Motor neuron (in vitro differentiated cells): ENCODE measurements around the gene RUFY1. TPM values are rescaled to one million over a fixed set of nuclear protein-coding genes. Genes with fewer than 3 reads are reported as not detected.
"Not testable (repeated sequence)": the region's sequence is repeated elsewhere in the genome, so short reads cannot be mapped to it uniquely, and the experiment has no call there.

ENCODE experiments used
- ATAC-seq, 8 experiments: fragments of 200-7000 bp; cut with Tn5 transposase; replicated peaks in 6 of 8; 2 replicates each; pipeline ENCODE4 v1.8.0; 2021; ENCODE audit warnings: mild to moderate bottlenecking in 8 of 8, moderate library complexity in 8 of 8
- H3K27ac ChIP-seq, 2 donors: fragments of 250-450 bp; sonication (Bioruptor Pico); 2 replicates each; pipeline ENCODE4 v1.9.0; 2021; ENCODE audit warnings: antibody characterized with exemption in 2 of 2, mild to moderate bottlenecking in 2 of 2, moderate library complexity in 1 of 2
- H3K4me1 ChIP-seq, 2 donors: fragments of 250-450 bp; sonication (Bioruptor Pico); replicated peaks in 1 of 2; 2 replicates each; pipeline ENCODE4 v1.6.1; 2021; ENCODE audit warnings: antibody characterized with exemption in 2 of 2, mild to moderate bottlenecking in 2 of 2, moderate library complexity in 1 of 2
- H3K4me3 ChIP-seq, 5 donors: fragments of 250-450 bp; sonication (Bioruptor Pico); 2 replicates each; pipeline ENCODE4 v1.9.0; 2021; ENCODE audit warnings: antibody characterized with exemption in 5 of 5, mild to moderate bottlenecking in 5 of 5, moderate library complexity in 4 of 5
- WGBS, 10 experiments: fragments of 450-650 bp; shearing (Covaris generic); methylation state at CpG; one replicate each; pipeline ENCODE4 v1.0.0; 2022; 5-methylcytosine and 5-hydroxymethylcytosine counted together
- in situ Hi-C, 9 experiments: fragments of 400-800 bp; cut with MboI; loops; one replicate each; pipeline ENCODE4 v1.15.0; 2021; ENCODE audit warnings: low sequenced_read_pairs in 9 of 9, low pct_unique_long_range_greater_than_20kb in 2 of 9; ENCODE audit not compliant: unreplicated experiment in 9 of 9
- total RNA-seq, 8 experiments: library from RNA; unstranded; fragments of 300-600 nt; gene quantifications; 2 replicates each; pipeline versions ENCODE4 v1.2.3 to v1.2.4, GENCODE V29; 2022

The RUFY1 gene
- total RNA-seq, 8 experiments from 2014 or later = 19.2 to 59.7 (median 30.5) TPM

DNA sequence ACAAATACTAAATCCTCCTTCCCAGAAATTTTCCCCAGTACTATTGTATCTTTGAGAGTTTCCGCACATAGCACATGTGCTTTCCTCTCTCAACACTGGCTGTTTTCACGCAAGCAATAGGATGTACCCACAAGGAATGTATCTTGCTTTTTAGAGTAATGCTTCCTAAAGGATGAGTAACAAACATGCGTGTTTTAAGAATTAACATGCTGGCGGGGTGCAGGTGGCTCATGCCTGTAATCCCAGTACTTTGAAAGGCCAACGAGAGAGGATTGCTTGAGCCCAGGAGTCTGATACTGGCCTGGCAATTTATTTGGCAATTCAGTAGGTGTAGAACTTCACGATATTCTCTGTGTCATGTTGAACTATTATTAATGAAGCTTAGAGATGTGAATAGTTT lies 4.6 kb downstream of the RUFY1 start:
- WGBS, 10 experiments = 83 to 100% (median 97%) methylated on average over 1 to 6 of the region's 6 CpGs
- ATAC-seq = no peak
- Histone ChIP-seq H3K4me3 (no peak overlapping the region), H3K4me1 (peaks cover 3 to 13% of the 10 kb centered on the region in 2 donors), H3K27ac (no peak overlapping the region)
- in situ Hi-C loops = no loop called here

DNA sequence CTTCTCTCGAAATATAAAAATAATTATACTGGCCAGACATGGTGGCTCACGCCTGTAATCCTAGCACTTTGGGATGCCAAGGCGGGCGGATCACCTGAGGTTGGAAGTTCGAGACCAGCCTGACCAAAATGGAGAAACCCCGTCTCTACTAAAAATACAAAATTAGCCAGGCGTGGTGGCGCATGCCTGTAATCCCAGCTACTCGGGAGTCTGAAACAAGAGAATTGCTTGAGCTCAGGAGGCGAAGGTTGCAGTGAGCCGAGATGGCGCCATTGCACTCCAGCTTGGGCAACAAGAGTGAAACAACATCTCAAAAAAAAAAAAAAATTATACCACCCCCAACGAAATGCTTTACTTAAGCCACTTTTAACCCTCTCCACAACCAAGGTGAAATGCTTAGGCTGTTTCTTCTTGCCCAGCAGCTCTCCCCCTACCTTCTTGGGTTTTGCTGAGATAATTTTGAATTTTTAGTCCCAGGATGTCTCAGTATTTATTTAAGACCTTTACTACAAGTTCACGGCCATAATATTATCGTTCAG lies 8.0 kb downstream of the RUFY1 start:
- ATAC-seq, in situ Hi-C loops: not testable (repeated sequence)
- Histone ChIP-seq H3K4me1 (peaks cover 8 to 12% of the 10 kb centered on the region in 2 donors), H3K4me3 (peak overlapping the region; percentile 40 to 89 (median 65)), H3K27ac (peak overlapping the region in 1 of 2 donors; percentile 79)
- WGBS, 10 experiments = 18 to 92% (median 77%) methylated on average over 2 to 15 of the region's 15 CpGs

DNA sequence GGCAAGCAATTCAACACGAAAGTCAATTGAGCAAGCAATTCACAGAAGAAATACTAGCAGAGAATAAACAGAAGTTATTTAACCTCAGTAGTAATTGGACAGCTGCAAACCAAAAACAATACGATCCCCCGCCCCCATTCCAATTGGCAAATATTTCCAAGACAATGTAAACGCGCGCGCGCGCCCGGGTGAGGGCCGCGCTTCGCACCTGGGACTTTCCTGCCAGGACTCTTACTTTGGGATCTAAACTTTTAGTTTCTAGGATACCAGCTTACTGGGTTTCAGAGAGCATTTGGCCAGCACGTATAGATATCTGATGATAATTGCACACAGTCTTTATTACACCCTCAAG lies 8.6 kb downstream of the RUFY1 start:
- WGBS, 10 experiments = 0 to 48% (median 16%) methylated on average over 2 to 14 of the region's 14 CpGs; no CpG with 5 or more reads in 2 of the 10 experiments
- ATAC-seq = peak in 6 of 8 experiments; percentile 1 to 5 (median 4)
- H3K4me3 ChIP-seq = peak overlapping the region; percentile 40 to 89 (median 65)
- peak overlapping the region; percentile 66 to 79 for H3K27ac ChIP-seq
- H3K4me1 ChIP-seq = peaks cover 8 to 12% of the 10 kb centered on the region in 2 donors
- in situ Hi-C loops = no loop called here

DNA sequence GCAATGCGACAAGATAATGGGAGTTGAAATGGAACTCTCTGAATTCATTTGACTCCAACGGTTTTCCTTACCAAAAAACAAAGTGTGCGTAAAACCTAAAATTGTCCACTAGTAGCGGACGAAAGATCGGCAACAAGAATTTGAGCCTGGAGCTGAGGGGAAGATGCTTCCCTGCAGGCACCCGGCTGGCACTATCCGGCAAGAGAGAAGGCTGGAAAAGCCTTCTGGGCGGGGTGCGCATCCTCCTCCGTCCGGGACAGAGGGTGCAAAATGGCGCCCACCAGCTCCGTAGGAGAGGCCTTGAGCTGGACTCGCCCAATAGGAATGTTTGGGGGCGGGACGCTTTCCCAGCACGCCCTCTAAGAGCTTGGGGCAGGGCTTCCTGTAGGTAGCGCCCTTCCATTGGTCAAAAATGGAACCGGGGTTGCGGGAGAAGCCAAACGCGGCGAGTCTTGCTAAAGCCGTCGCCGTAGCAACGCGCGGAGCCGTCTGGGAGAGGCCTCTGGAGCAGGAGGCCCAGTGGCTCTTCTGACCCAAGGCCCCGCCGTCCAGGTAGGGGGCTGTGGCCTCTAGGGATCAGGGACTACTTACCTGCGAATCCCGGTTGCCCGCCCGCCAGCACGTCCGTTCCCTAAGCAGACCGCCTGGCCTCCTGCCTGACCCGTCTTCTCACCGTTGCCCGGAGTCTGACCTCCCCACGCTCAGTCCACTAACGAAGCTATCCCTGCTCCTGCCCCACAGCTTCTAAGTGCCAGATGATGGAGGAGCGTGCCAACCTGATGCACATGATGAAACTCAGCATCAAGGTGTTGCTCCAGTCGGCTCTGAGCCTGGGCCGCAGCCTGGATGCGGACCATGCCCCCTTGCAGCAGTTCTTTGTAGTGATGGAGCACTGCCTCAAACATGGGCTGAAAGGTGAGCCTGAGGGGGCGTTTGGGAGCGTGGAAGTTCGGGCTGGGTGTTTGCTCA lies 9.2 kb downstream of the RUFY1 start:
- in situ Hi-C loops = no loop called here
- H3K4me1 ChIP-seq = peaks cover 8 to 12% of the 10 kb centered on the region in 2 donors
- WGBS, 10 experiments = 0 to 20% (median 2%) methylated on average over 1 to 21 of the region's 52 CpGs

DNA sequence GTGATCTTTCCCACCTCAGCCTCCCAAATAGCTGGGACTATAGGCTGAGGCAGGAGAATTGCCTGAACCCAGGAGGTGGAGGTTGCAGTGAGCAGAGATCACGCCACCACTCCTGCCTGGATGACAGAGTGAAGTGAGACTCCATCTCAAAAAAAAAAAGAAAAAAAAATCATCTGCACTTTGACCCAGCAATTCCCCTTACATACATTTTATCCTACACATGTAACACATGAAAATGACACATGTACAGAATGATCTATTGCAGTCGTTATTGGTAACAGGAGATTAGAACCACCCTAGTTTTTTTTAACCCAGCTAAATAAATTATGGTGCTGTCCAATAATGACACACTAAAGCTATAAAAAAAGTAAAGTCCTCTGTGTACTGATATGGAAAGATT lies 14.2 kb downstream of the RUFY1 start:
- 17 to 100% (median 85%) methylated on average over 1 to 2 of the region's 2 CpGs for WGBS, 10 experiments
- ATAC-seq = no peak
- H3K4me3 ChIP-seq = no peak overlapping the region
- H3K27ac ChIP-seq = no peak overlapping the region
- in situ Hi-C loops = no loop called here
- H3K4me1 ChIP-seq = peaks cover 4 to 9% of the 10 kb centered on the region in 2 donors

More for the DNA sequence above, 9.2 kb downstream of the RUFY1 start:
- H3K4me3 ChIP-seq = peak overlapping the region; percentile 61 to 89 (median 65)
- peak; percentile 99 for ATAC-seq
- H3K27ac ChIP-seq = peak overlapping the region; percentile 66 to 82

DNA sequence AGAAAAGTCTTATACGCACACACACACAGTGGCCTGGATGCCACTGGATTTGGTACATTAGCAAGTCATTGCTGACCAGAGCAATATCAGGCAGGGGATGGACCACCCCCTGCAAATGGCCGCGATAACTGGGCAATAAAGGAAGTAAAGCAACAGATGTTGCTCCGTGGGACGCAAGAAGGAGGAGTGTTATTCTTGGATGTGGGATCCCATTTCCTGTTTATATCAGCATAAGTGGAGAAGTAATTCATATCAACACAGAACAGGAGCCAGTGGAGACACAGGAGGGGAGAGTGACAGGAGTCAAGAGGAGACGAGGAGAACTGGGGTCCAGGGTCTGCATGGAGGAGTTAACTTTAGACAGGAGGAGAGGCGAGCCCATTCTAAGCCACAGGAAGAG lies 18.4 kb downstream of the RUFY1 start:
- in situ Hi-C loops = no loop called here
- ATAC-seq = no peak
- 60 to 100% (median 98%) methylated on average over 1 to 6 of the region's 7 CpGs; no CpG with 5 or more reads in 1 of the 10 experiments for WGBS, 10 experiments
- Histone ChIP-seq H3K4me1 (no peaks in the 10 kb centered on the region), H3K4me3 (no peak overlapping the region), H3K27ac (no peak overlapping the region)

DNA sequence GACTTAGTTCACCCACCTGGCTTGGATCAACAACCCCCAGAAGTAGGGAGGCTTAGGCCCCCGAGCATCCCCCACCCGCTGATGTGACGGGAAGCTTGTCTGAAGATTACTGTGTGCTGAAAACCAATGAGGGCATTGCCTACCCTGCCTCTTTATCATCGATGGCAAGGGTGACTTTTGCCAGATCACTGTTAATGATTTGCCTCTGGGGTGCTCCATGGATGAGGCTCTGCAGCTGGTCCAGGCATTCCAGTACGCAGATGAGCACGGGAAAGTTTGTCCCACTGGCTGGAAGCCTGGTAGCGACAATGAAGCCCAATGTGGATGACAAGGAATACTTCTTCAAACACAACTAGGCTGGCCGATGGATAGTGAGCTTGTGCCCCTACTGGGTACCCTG lies 22.0 kb downstream of the RUFY1 start:
- no peak for ATAC-seq

DNA sequence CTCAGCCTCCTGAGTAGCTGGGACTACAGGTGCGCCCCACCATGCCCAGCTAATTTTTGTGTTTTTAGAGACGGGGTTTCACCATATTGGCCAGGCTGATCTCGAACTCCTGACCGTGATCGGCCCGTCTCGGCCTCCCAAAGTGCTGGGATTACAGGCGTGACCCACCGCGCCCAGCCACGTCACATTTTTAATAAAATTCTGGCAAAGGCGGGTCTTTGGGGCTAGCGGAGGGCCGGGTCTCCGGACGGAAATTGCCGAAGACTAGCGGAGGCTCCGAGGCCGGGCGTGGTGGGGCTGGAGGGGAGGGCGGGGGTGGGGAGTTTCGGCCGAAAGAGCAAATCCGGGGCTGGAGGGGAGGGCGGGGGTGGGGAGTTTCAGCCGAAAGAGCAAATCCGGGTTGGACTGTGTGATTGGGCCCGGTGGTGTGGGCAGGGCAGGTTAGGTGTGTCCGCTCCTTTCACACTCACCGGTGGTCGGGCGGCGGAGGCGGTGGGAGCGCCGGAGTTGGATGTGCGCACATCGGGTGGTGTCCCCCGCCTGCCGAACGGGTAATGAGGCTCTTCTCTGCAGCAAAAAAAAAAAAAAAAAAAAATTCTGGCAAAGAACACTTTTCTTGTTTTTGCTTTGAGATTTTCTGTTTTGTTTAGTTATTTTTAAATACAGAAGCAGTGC lies 27.1 kb downstream of the RUFY1 start:
- 50 to 96% (median 88%) methylated on average over 1 to 5 of the region's 42 CpGs; no CpG with 5 or more reads in 6 of the 10 experiments for WGBS, 10 experiments
- Histone ChIP-seq H3K27ac (no peak overlapping the region), H3K4me1 (no peaks in the 10 kb centered on the region), H3K4me3 (no peak overlapping the region)
- in situ Hi-C loops = no loop called here
- no peak for ATAC-seq

More for the DNA sequence above, 22.0 kb downstream of the RUFY1 start:
- Histone ChIP-seq H3K27ac (no peak overlapping the region), H3K4me1 (no peaks in the 10 kb centered on the region), H3K4me3 (no peak overlapping the region)
- WGBS, 10 experiments = 87 to 94% methylated on average over 3 of the region's 8 CpGs; no CpG with 5 or more reads in 8 of the 10 experiments
- in situ Hi-C loops = no loop called here

DNA sequence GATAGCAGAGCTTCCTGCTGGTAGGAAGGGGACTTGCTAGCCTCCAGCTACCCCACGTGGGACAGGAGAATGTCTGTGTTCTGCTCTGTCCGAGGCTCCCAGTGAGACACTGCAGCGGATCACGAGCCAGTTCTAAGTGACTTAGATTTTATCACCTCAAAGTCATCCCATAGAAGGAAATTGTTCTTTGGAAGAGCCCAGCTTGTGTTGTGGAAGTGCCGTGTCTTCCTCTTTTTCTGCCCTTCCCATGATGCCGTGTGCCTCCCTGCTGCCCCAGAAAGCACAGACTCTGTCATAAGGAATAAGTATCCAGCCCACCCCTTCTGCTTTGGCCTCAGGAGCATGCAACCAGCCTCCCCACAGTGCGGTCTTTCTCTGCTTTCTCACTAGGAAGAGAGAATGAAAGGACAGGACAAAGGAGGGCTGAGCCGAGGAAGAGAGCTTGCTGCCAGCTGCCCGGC lies 35.6 kb downstream of the RUFY1 start:
- H3K4me3 ChIP-seq = no peak overlapping the region
- in situ Hi-C loops = no loop called here
- H3K27ac ChIP-seq = no peak overlapping the region
- no peaks in the 10 kb centered on the region for H3K4me1 ChIP-seq
- WGBS, 10 experiments = 60 to 100% (median 75%) methylated on average over 1 to 6 of the region's 9 CpGs; no CpG with 5 or more reads in 4 of the 10 experiments
- ATAC-seq = peak in 1 of 8 experiments; percentile 41

DNA sequence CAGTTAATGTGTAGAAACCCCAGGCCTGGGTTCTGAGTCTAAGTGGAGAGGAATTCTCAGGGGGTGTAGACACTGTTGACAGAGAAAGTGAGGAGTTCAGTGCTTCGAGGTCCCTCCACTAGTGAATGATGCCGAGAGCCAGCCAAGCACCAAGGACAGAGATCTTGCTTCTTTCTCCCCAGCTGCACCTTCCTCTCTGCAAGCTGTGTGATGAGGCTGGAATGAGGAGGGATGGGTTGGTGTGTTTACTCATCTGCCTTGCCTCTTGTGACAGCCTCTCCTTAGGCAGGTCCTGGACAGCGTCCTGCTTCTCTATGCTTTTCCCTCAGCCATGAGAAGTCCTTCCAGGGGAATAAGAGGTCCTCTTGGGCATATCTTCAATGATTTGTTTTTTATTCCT lies 37.8 kb downstream of the RUFY1 start:
- Histone ChIP-seq H3K4me1 (no peaks in the 10 kb centered on the region), H3K4me3 (no peak overlapping the region), H3K27ac (no peak overlapping the region)
- WGBS, 10 experiments = 67 to 100% (median 95%) methylated on average over 1 to 2 of the region's 3 CpGs; no CpG with 5 or more reads in 4 of the 10 experiments
- ATAC-seq = peak in 4 of 8 experiments; percentile 22 to 80 (median 67)
- in situ Hi-C loops = no loop called here

DNA sequence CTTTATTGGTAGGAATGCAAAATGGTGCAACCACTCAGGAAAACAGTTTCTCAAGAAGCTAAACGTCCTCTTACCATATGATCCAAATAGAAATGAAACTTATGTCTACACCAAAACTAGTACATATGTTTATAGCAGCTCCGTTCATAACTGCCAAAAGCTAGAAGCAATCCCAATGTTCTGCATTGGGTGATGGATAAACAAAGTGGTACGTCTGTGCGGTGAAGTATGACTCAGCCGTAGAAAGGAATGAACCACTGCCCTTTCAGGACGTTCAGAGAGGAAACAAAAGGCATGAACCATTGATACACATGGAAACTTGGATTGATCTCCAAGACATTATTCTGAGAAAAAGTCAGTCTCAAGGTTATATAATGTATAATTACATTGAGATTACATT lies 45.6 kb downstream of the RUFY1 start:
- WGBS, 10 experiments = 59 to 100% (median 89%) methylated on average over 2 to 6 of the region's 6 CpGs; no CpG with 5 or more reads in 1 of the 10 experiments
- no peak overlapping the region for H3K27ac ChIP-seq
- H3K4me1 ChIP-seq = no peaks in the 10 kb centered on the region
- H3K4me3 ChIP-seq = no peak overlapping the region
- no peak for ATAC-seq
- in situ Hi-C loops = no loop called here

DNA sequence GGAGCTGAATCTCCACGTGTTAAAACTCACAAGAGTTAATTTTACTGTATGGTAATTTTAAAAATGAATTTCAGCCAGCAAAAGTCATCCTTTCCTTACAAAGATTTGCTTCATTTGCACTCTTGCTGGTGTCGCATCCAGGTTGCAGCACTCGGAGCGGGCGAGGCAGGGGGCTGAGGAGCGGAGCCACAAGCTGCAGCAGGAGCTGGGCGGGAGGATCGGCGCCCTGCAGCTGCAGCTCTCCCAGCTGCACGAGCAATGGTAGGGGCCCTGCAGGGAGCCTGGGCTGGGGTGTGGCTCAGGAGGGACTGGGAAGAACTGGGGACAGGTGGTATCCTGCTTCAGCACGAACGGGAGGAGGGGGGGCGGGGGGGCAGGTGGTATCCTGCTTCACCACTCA lies 46.1 kb downstream of the RUFY1 start:
- no peaks in the 10 kb centered on the region for H3K4me1 ChIP-seq
- H3K4me3 ChIP-seq = no peak overlapping the region
- in situ Hi-C loops = no loop called here
- no peak overlapping the region for H3K27ac ChIP-seq
- WGBS, 10 experiments = 80 to 100% (median 90%) methylated on average over 1 to 6 of the region's 13 CpGs; no CpG with 5 or more reads in 2 of the 10 experiments
- ATAC-seq = peak in 1 of 8 experiments; percentile 34

DNA sequence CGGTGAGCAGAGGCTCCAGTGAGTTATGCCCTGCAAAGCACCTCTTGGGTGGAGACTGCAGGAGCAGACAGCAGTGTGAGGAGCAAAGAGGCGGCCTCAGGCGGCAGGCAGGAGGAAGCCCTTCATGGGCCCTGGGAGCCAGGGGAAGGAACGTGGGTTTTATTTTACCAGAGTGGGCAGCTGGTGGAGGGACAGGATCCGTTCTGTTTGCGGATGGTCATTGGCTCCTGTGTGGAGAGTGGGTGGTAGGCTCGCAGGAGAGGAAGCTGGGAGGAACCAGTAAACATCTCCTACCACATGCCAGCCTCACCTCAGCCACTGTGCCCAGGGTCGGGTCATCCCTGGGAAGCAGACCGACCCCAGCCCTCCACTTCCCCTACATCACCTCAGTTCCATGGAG lies 48.7 kb downstream of the RUFY1 start:
- in situ Hi-C loops = no loop called here
- Histone ChIP-seq H3K4me3 (no peak overlapping the region), H3K4me1 (no peaks in the 10 kb centered on the region), H3K27ac (no peak overlapping the region)
- WGBS, 10 experiments = 84 to 100% (median 100%) methylated on average over 1 to 6 of the region's 9 CpGs; no CpG with 5 or more reads in 6 of the 10 experiments
- ATAC-seq = no peak
